OCI-LY7 (cell line): ENCODE results near the gene CS. TPM values are rescaled to one million over a fixed set of nuclear protein-coding genes. Genes with fewer than 3 reads are reported as not detected.

Source experiments
- BruUV-seq: library from RNA; stranded (reverse); fragments of 400-500 nt; replicated peaks from 2 replicates; lab custom pipeline; 2021; lab: Mats Ljungman, UMichigan
- CTCF ChIA-PET: fragments of 300-600 bp; sonication (Branson Sonifier 250); formaldehyde crosslinking; loops from one replicate; lab custom pipeline; 2022; ENCODE audit warnings: antibody characterized with exemption; ENCODE audit not compliant: unreplicated experiment; lab: Charles Lee
- POLR2A ChIA-PET: fragments of 300-600 bp; sonication (Branson Sonifier 250); formaldehyde crosslinking; loops from one replicate; lab custom pipeline; 2022; ENCODE audit warnings: antibody characterized with exemption; lab: Charles Lee
- DNase-seq: peaks from one replicate; pipeline ENCODE4 v3.0.0-alpha.2; 2015; ENCODE audit warnings: low spot score
- H2AFZ ChIP-seq: fragments of 200-600 bp; sonication (generic), shearing (Covaris generic); 2 replicates; pipeline ENCODE4 v1.6.1; 2014; ENCODE audit warnings: mild to moderate bottlenecking, antibody characterized with exemption, low read length, moderate library complexity
- H3K27ac ChIP-seq: fragments of 200-600 bp; sonication (generic); 2 replicates; pipeline ENCODE4 v1.5.1; 2014; ENCODE audit warnings: mixed run types, low read depth, mild to moderate bottlenecking, moderate library complexity, low read length, inconsistent platforms; ENCODE audit not compliant: poor library complexity, severe bottlenecking
- H3K36me3 ChIP-seq: fragments of 200-600 bp; sonication (generic); 2 replicates; pipeline ENCODE4 v1.6.1; 2014; ENCODE audit warnings: mild to moderate bottlenecking, antibody characterized with exemption, low read length, moderate library complexity, mixed read lengths; ENCODE audit not compliant: insufficient read depth
- H3K4me1 ChIP-seq: fragments of 200-600 bp; sonication (generic); 2 replicates; pipeline ENCODE4 v1.5.1; 2014; ENCODE audit warnings: mild to moderate bottlenecking, low read length; ENCODE audit not compliant: insufficient read depth, poor library complexity, severe bottlenecking
- H3K4me2 ChIP-seq: fragments of 200-600 bp; sonication (generic); 2 replicates; pipeline ENCODE4 v1.6.1; 2014; ENCODE audit warnings: mild to moderate bottlenecking, low read length
- H3K4me3 ChIP-seq: fragments of 200-600 bp; sonication (generic); 2 replicates; pipeline ENCODE4 v1.5.1; 2014; ENCODE audit warnings: mild to moderate bottlenecking, low read depth, low read length; ENCODE audit not compliant: poor library complexity, severe bottlenecking
- H3K79me2 ChIP-seq: fragments of 200-600 bp; sonication (generic); 2 replicates; pipeline ENCODE4 v1.6.1; 2016; ENCODE audit warnings: low read depth, mild to moderate bottlenecking, low read length, moderate library complexity, mixed read lengths; ENCODE audit not compliant: insufficient read depth
- H3K9me2 ChIP-seq: fragments of 200-600 bp; sonication (generic); 2 replicates; pipeline ENCODE4 v1.6.1; 2016; ENCODE audit warnings: mild to moderate bottlenecking, low read length, mixed read lengths; ENCODE audit not compliant: insufficient read depth
- H3K9me3 ChIP-seq: fragments of 200-600 bp; sonication (generic); 2 replicates; pipeline ENCODE4 v1.6.1; 2014; ENCODE audit warnings: mild to moderate bottlenecking, mixed run types, low read length, mixed read lengths
- H4K20me1 ChIP-seq: fragments of 200-600 bp; sonication (generic); 2 replicates; pipeline ENCODE4 v1.6.1; 2014; ENCODE audit warnings: mild to moderate bottlenecking, antibody characterized with exemption, low read length, moderate library complexity, mixed read lengths; ENCODE audit not compliant: insufficient read depth
- CTCF ChIP-seq: fragments of 200-600 bp; sonication (generic); conservative IDR thresholded peaks from 2 replicates; pipeline ENCODE4 v1.5.1; 2014; ENCODE audit warnings: mild to moderate bottlenecking, antibody characterized with exemption, low read length, moderate library complexity, mixed read lengths
- EZH2phosphoT487 ChIP-seq: fragments of 200-600 bp; sonication (generic); IDR thresholded peaks from 2 replicates; pipeline ENCODE4 v1.6.1; 2018; ENCODE audit warnings: low read depth, borderline replicate concordance, mild to moderate bottlenecking, mixed run types, antibody characterized with exemption, low read length, moderate library complexity, mixed read lengths
- intact Hi-C: fragments of 100-400 bp; cut with micrococcal nuclease; formaldehyde crosslinking; loops from one replicate; pipeline ENCODE4 v1.10.0; 2022; ENCODE audit not compliant: unreplicated experiment
- total RNA-seq, 2 experiments: library from RNA; depleted of rRNA in 1 of 2; stranded (reverse); fragments of >200 nt in 1 of 2; shearing (Covaris generic) in 1 of 2; gene quantifications; 2 replicates each; pipeline ENCODE4 v1.2.3, GENCODE V29; 2014 to 2022

The CS gene
- total RNA-seq, 2 experiments from 2014 or later: 154 to 262 TPM

- H3K4me3 ChIP-seq: peak within 1 kb of the TSS; percentile 93
- ChIA-PET CTCF (interaction anchor here (0.8 kb wide), 1 partner anchor 59 kb away, joined by 4 read pairs; no protein-coding TSS in a partner anchor), POLR2A (interaction anchor here (1.0 kb wide), 1 partner anchor 37 kb away, joined by 5 read pairs; no protein-coding TSS in a partner anchor)
- peak within 1 kb of the TSS; percentile 94 for H3K4me2 ChIP-seq
- peak; percentile 73 for TF ChIP-seq CTCF
- no peak for TF ChIP-seq EZH2phosphoT487
- H3K9me2 ChIP-seq: no peaks in the 10 kb centered on the region
- no TSS peak for BruUV-seq
- no peaks in the 10 kb centered on the region for H3K9me3 ChIP-seq
- peak within 1 kb of the TSS; percentile 90 for H2AFZ ChIP-seq
- H3K36me3 ChIP-seq: peaks cover 38% of the 10 kb centered on the region
- intact Hi-C loops: loop anchor here (1.0 kb wide), 2 partner anchors 65 to 139 kb away; no protein-coding TSS in a partner anchor
- peak; percentile 87 for DNase-seq
- peaks cover 17% of the 10 kb centered on the region for H3K4me1 ChIP-seq
- peak within 1 kb of the TSS; percentile 34 for H3K27ac ChIP-seq
- peaks cover 17% of the 10 kb centered on the region; the same call in 1 of the 2 replicates for H3K79me2 ChIP-seq
- H4K20me1 ChIP-seq: 0 out of 2 replicates have a peak, but pooled peaks cover 5% of the 10 kb centered on the region
These were observed 41.9 kb downstream of the CS start, which contains the start of gene ANKRD52 for GRCh38 chr12:56258068-56258819. ANKRD52 (minus strand) TSS chr12:56258384; CDS start chr12:56258269, 115 bp downstream.

GRCh38 chr12:56257491-56258067, 42.6 kb downstream of the CS start:
- POLR2A ChIA-PET: interaction anchor here (0.6 to 1.0 kb wide), 2 partner anchors 37 to 117 kb away, joined by 3 to 5 read pairs; no protein-coding TSS in a partner anchor
- H3K27ac ChIP-seq: peak overlapping the region; percentile 34
- BruUV-seq: no TSS peak
- peaks cover 17% of the 10 kb centered on the region; the same call in 1 of the 2 replicates for H3K79me2 ChIP-seq
- H3K4me3 ChIP-seq: peak overlapping the region; percentile 93
- H4K20me1 ChIP-seq: 0 out of 2 replicates have a peak, but pooled peaks cover 5% of the 10 kb centered on the region
- TF ChIP-seq CTCF: peak; percentile 60; the same call in 1 of the 2 replicates
- TF ChIP-seq EZH2phosphoT487: no peak
- peak overlapping the region; percentile 94 for H3K4me2 ChIP-seq
- peaks cover 45% of the 10 kb centered on the region for H3K36me3 ChIP-seq
- intact Hi-C loops: loop anchor here (1.0 kb wide), 2 partner anchors 64 to 138 kb away; no protein-coding TSS in a partner anchor
- H3K4me1 ChIP-seq: peaks cover 17% of the 10 kb centered on the region
- CTCF ChIA-PET: interaction anchor here (0.6 kb wide), 1 partner anchor 41 kb away, joined by 3 read pairs; no protein-coding TSS in a partner anchor
- no peak for DNase-seq
- H2AFZ ChIP-seq: peak overlapping the region; percentile 48; the same call in 1 of the 2 replicates
- no peaks in the 10 kb centered on the region for H3K9me2 ChIP-seq
- H3K9me3 ChIP-seq: no peaks in the 10 kb centered on the region
